IMR-90 (cell line): Measurements from ENCODE around the gene PLCB3. TPM values are rescaled to one million over a fixed set of nuclear protein-coding genes. Genes with fewer than 3 reads are reported as not detected.

Experiments
- CHD1 ChIP-seq: IDR thresholded peaks from 2 replicates; pipeline ENCODE4 v1.6.1; 2012; ENCODE audit warnings: low read depth, low read length, improper control_type of control experiment
- MAZ ChIP-seq: IDR thresholded peaks from 2 replicates; pipeline ENCODE4 v1.6.1; 2012; ENCODE audit warnings: low read depth, mild to moderate bottlenecking, low read length, improper control_type of control experiment, moderate library complexity, borderline replicate concordance
- polyA plus RNA-seq, 3 experiments: library from polyadenylated mRNA; depleted of rRNA; stranded (reverse); fragments of >200 nt; gene quantifications; 2 replicates each; pipeline ENCODE4 v1.2.3, GENCODE V29; 2012; ENCODE audit warnings: low replicate concordance in 1 of 3
- total RNA-seq: library from RNA; depleted of rRNA; stranded (reverse); fragments of >200 nt; gene quantifications from 2 replicates; pipeline ENCODE4 v1.2.3, GENCODE V29; 2012

PLCB3 gene
- total and polyA plus RNA-seq, 2 of the 4 experiments (the other 2 are of a cell fraction): 23.9 to 24.9 TPM

DNA sequence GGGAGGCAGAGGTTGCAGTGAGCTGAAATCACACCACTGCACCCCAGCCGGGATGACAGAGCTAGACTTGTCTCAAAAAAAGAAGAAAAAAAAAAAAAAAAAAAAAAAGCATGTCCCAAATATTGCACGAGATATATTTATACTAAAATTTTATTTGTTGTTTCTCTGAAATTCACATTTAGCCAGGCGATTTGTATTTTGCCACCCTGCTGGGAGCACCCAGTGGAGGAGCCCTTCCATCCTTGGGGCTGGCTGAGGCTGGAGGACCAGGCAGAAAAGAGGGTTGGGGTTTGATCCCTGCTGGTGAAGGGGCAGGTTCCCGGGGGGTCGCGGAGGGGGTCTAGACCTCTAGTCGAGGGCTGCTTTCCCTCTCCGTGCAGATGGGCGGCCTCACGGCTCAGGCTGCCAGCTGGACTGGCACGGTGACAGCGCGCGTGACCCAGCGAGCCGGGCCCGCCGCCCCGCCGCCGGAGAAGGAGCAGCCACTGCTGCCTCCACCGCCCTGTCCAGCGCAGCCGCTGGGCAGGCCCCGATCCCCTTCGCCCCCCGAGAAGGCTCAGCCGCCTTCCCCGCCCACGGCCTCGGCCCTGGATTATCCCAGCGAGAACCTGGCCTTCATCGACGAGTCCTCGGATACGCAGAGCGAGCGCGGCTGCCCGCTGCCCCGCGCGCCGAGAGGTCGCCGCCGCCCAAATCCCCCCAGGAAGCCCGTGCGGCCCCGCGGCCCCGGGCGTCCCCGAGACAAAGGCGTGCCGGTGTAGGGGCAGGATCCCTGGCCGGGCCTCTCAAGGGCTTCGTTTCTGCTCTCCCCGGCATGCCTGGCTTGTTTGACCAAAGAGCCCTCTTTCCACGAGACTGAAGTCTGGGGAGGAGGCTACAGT lies 47.9 kb downstream of the PLCB3 start (continued):
- TF ChIP-seq MAZ: no peak
- no peak for TF ChIP-seq CHD1
